Mucosa of descending colon (tissue), 3 donors: ENCODE data around the gene MBNL2. TPM values are rescaled to one million over a fixed set of nuclear protein-coding genes. Genes with fewer than 3 reads are reported as not detected.

Experiments
- ATAC-seq: fragments of 200-7000 bp; cut with Tn5 transposase; one replicate; pipeline ENCODE4 v1.9.1; 2020; ENCODE audit warnings: mild to moderate bottlenecking, moderate library complexity
- DNase-seq, 3 donors: peaks; one replicate each; pipeline ENCODE4 v3.0.0-alpha.2; 2020
- H3K36me3 ChIP-seq: fragments of 200-600 bp; one replicate; pipeline ENCODE4 v1.8.0; 2021; ENCODE audit warnings: low read depth, mild to moderate bottlenecking
- H3K4me1 ChIP-seq: fragments of 200-600 bp; one replicate; pipeline ENCODE4 v1.8.0; 2021; ENCODE audit warnings: low read depth, mild to moderate bottlenecking
- H3K4me3 ChIP-seq: fragments of 200-600 bp; one replicate; pipeline ENCODE4 v1.8.0; 2021; ENCODE audit warnings: mild to moderate bottlenecking
- H3K9me3 ChIP-seq: fragments of 200-600 bp; one replicate; pipeline ENCODE4 v1.8.0; 2021; ENCODE audit warnings: mild to moderate bottlenecking
- CTCF ChIP-seq: fragments of 200-600 bp; IDR thresholded peaks from one replicate; pipeline ENCODE4 v1.8.0; 2022; ENCODE audit warnings: antibody characterized with exemption, mild to moderate bottlenecking
- intact Hi-C, 2 donors: fragments of 100-400 bp; cut with DNase I in 1 of 2; cut with micrococcal nuclease in 1 of 2; formaldehyde crosslinking; loops; one replicate each; pipeline versions ENCODE4 v1.11.0 to v1.11.1; 2022; cut with DNase I, micrococcal nuclease
- total RNA-seq, 3 donors: library from RNA; stranded (reverse); fragmentation: NEBNext Ultra II Directional in 2 of 3; extraction: Animal tissue kit (Norgen Biotek cat#: 25700) in 2 of 3; gene quantifications; one replicate each; pipeline versions ENCODE4 v1.2.1 to v1.2.4, GENCODE V29; 2021 to 2023
- donor health status: DM: no; HTN: no; CAD: no; lungs with moderate emphysema.
- donor health status: DM: no; HTN: no; CAD: no.
- donor health status: DM: no; HTN: yes; CAD: no.

Gene MBNL2
- total RNA-seq, 3 donors from 2014 or later = 41.0 to 75.1 (median 47.2) TPM

DNA sequence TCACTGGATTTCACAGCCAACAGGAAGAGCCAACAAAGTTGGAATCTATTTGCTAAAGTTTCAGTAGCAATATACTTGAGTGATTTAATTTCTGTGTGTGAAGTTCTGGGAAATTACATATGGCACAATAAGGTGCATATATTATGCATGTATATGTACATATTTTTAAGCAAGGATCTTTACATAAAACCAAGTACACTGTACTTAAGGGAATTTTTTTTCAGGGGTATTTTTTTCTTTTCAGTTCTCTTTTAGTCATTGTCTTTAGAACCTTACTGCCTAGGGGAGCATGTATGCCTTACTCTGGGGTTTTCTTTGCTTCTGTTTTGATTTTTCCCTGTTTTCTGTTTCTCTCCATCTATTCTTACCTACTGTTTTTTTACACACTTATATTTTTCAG, 219.2 kb downstream of the MBNL2 start:
- H3K4me3 ChIP-seq = no peak overlapping the region

More for the DNA sequence above, 219.2 kb downstream of the MBNL2 start:
- H3K4me1 ChIP-seq = no peaks in the 10 kb centered on the region
- no peak for ATAC-seq
- intact Hi-C loops = no loop called here
- no peaks in the 10 kb centered on the region for H3K36me3 ChIP-seq
- no peak for DNase-seq
- H3K9me3 ChIP-seq = no peaks in the 10 kb centered on the region
- no peak for TF ChIP-seq CTCF

Other genes with a start within 250 kb of the MBNL2 start
- 1 to 10 TPM in 2 of 3 donors, under 1 TPM in 1; 0.54 to 3.1 (median 2.0) TPM for gene OXGR1, start 227.9 kb upstream of the MBNL2 start, total RNA-seq
- gene RAP2A, start 211.8 kb downstream of the MBNL2 start, total RNA-seq = 10 to 100 TPM; 25.5 to 32.5 (median 29.8) TPM